ENCODE data around the gene FHIT. TPM values are rescaled to one million over a fixed set of nuclear protein-coding genes. Genes with fewer than 3 reads are reported as not detected.
A peak's percentile ranks its signal among the peaks of the same experiment; 100 is the strongest.

Gene FHIT
- total and polyA plus RNA-seq, 2 of the 4 experiments (the other 2 are of a cell fraction): 0.07 TPM; not detected in 1

DNA sequence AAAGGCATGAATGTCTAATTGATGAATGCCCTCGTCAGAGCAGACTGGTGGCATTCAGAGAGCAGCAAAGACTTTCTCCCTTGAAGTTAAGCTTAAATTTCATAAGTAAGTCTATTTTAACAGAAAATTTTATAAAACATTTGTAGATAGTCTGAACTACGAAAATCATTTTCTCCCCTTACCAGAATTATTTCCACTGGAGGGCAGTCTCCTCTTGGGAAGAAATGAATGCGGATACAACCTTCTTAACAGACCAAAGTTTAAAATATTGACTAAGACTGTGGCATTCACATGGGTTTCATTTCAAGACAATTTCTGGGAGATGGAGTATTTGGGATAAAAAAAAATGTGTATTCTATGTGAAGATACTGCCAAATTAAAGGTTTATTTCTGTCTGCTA, 669.0 kb downstream of the FHIT start:
- Histone ChIP-seq H3K4me1 (ENCODE audit: control insufficient read depth, insufficient read depth, low read length) (peaks cover 2% of the 10 kb centered on the region; the same call in 1 of the 2 replicates), H4K5ac (ENCODE audit: low read depth, low read length) (no peak overlapping the region), H2AK5ac (ENCODE audit: low read depth, low read length) (no peak overlapping the region), H3K4ac (ENCODE audit: low read depth, low read length) (no peak overlapping the region), H2BK5ac (ENCODE audit: low read depth, low read length, poor library complexity, severe bottlenecking) (no peak overlapping the region), H3K27me3 (ENCODE audit: control insufficient read depth, insufficient read depth, low read length) (no peaks in the 10 kb centered on the region), H3K14ac (replicated peaks; ENCODE audit: low read depth, low read length) (no peak overlapping the region), H4K8ac (ENCODE audit: low read depth in 2 of 2, low read length in 2 of 2) (no peak overlapping the region), H2BK15ac (ENCODE audit: low read depth, low read length) (no peak overlapping the region), H2BK20ac (ENCODE audit: low read depth, low read length) (no peak overlapping the region), H4K20me1 (ENCODE audit: insufficient read depth, low read length) (no peaks in the 10 kb centered on the region), H3K4me3 (ENCODE audit: insufficient read depth, low read depth, low read length) (no peak overlapping the region), H3K56ac (ENCODE audit: extremely low read depth, insufficient read depth, low read length) (no peak overlapping the region), H3K36me3 (ENCODE audit: control insufficient read depth, insufficient read depth, low read length) (no peaks in the 10 kb centered on the region), H3K9me1 (ENCODE audit: insufficient read depth, low read length) (no peaks in the 10 kb centered on the region), H3K27ac (ENCODE audit: insufficient read depth, low read length) (no peak overlapping the region), H2AFZ (replicated peaks; ENCODE audit: low read length, poor library complexity) (no peak overlapping the region), H4K91ac (ENCODE audit: insufficient read depth, low read depth, low read length) (no peak overlapping the region), H3K9ac (ENCODE audit: low read depth, low read length) (no peak overlapping the region), H3K9me3 (ENCODE audit: control insufficient read depth, insufficient read depth, low read length) (no peaks in the 10 kb centered on the region), H2AK9ac (replicated peaks; ENCODE audit: low read depth, low read length, poor library complexity) (no peak overlapping the region), H3K23ac (ENCODE audit: low read depth, low read length) (no peak overlapping the region), H3K18ac (ENCODE audit: low read depth, low read length) (no peak overlapping the region), H3K79me1 (ENCODE audit: low read depth in 1 of 2, low read length in 2 of 2) (no peaks in the 10 kb centered on the region), H2BK120ac (ENCODE audit: low read depth, low read length) (no peak overlapping the region), H3K4me2 (ENCODE audit: low read depth, low read length) (no peak overlapping the region)
- WGBS, 2 experiments (ENCODE audit: extremely low coverage in 2 of 2, insufficient read length in 1 of 2): no CpG with 5 or more reads among the region's 3 CpGs
- CTCF ChIA-PET: no interaction called here
- no TSS peak for BruUV-seq (replicated peaks)
- POLR2A ChIA-PET (ENCODE audit: unreplicated experiment): no interaction called here
- dilution Hi-C loops (cut with HindIII; ENCODE audit: low sequenced_read_pairs, unreplicated experiment): no loop called here
- DNase-seq: no peak
- intact Hi-C loops (cut with micrococcal nuclease): loop anchor here (1.0 kb wide), 1 partner anchor 366 kb away; no protein-coding TSS in a partner anchor
- ATAC-seq (ENCODE audit: low read depth): no peak
- in situ Hi-C loops (cut with MboI; ENCODE audit: low sequenced_read_pairs): no loop called here
- TF ChIP-seq CHD1 (IDR thresholded peaks at IDR 0.05; ENCODE audit: low read depth, low read length): no peak
- no peak for TF ChIP-seq FOS (IDR thresholded peaks at IDR 0.05; ENCODE audit: low read depth, low read length)
- TF ChIP-seq, protein P1, sequence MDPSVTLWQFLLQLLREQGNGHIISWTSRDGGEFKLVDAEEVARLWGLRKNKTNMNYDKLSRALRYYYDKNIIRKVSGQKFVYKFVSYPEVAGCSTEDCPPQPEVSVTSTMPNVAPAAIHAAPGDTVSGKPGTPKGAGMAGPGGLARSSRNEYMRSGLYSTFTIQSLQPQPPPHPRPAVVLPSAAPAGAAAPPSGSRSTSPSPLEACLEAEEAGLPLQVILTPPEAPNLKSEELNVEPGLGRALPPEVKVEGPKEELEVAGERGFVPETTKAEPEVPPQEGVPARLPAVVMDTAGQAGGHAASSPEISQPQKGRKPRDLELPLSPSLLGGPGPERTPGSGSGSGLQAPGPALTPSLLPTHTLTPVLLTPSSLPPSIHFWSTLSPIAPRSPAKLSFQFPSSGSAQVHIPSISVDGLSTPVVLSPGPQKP (IDR thresholded peaks at IDR 0.05; ENCODE audit: borderline replicate concordance, low read depth, low read length): no peak
- TF ChIP-seq, protein P2, sequence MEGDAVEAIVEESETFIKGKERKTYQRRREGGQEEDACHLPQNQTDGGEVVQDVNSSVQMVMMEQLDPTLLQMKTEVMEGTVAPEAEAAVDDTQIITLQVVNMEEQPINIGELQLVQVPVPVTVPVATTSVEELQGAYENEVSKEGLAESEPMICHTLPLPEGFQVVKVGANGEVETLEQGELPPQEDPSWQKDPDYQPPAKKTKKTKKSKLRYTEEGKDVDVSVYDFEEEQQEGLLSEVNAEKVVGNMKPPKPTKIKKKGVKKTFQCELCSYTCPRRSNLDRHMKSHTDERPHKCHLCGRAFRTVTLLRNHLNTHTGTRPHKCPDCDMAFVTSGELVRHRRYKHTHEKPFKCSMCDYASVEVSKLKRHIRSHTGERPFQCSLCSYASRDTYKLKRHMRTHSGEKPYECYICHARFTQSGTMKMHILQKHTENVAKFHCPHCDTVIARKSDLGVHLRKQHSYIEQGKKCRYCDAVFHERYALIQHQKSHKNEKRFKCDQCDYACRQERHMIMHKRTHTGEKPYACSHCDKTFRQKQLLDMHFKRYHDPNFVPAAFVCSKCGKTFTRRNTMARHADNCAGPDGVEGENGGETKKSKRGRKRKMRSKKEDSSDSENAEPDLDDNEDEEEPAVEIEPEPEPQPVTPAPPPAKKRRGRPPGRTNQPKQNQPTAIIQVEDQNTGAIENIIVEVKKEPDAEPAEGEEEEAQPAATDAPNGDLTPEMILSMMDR (conservative IDR thresholded peaks at IDR 0.05; ENCODE audit: low read depth, low read length): peak; percentile 18; the same call in 1 of the 2 replicates
- TF ChIP-seq RCOR1 (IDR thresholded peaks at IDR 0.05; ENCODE audit: insufficient replicate concordance, low read length): no peak
